Measurements from ENCODE around the gene CELSR1. TPM values are rescaled to one million over a fixed set of nuclear protein-coding genes. Genes with fewer than 3 reads are reported as not detected.

The CELSR1 gene
- total RNA-seq, 1 experiment from 2014 or later: 37.6 TPM

DNA sequence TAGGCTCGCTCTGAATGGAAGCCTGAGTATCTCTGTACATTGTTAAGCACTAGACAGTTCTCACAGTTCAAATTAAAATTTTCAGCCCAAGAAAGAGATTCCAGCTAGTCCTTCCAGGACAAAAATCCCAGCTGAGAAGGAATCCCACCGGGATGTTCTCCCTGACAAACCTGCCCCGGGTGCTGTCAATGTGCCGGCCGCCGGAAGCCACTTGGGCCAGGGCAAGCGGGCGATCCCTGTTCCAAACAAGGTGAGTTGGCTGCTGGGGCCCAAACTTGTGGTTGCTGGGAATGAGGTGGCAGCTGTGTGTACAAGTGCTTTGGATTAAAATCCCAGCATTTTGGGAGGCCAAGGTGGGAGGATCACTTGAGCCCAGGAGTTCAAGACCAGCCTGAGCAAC, 225.4 kb downstream of the CELSR1 start:
- Histone ChIP-seq H4K20me1 (ENCODE audit: insufficient read depth) (no peaks in the 10 kb centered on the region), H3K27me3 (ENCODE audit: insufficient read depth, low read depth) (no peaks in the 10 kb centered on the region), H3K4me2 (no peak overlapping the region), H3K9me3 (ENCODE audit: insufficient read depth, low read depth) (no peaks in the 10 kb centered on the region), H2AFZ (no peak overlapping the region), H3K79me2 (ENCODE audit: low read depth) (peaks cover 13% of the 10 kb centered on the region), H3K4me1 (replicated peaks; ENCODE audit: insufficient read depth) (no peaks in the 10 kb centered on the region), H3K36me3 (ENCODE audit: low read depth) (0 out of 2 replicates have a peak, but pooled peaks cover 4% of the 10 kb centered on the region), H3K4me3 (no peak overlapping the region), H3K27ac (no peak overlapping the region), H3F3A (ENCODE audit: insufficient read depth, low read depth) (peaks cover 5% of the 10 kb centered on the region; the same call in 1 of the 2 replicates), H3K9me2 (ENCODE audit: insufficient read depth) (no peaks in the 10 kb centered on the region)
- ChIA-PET POLR2A (ENCODE audit: unreplicated experiment) (no interaction called here), CTCF (no interaction called here)
- no peak for DNase-seq
- TF ChIP-seq, protein P1, sequence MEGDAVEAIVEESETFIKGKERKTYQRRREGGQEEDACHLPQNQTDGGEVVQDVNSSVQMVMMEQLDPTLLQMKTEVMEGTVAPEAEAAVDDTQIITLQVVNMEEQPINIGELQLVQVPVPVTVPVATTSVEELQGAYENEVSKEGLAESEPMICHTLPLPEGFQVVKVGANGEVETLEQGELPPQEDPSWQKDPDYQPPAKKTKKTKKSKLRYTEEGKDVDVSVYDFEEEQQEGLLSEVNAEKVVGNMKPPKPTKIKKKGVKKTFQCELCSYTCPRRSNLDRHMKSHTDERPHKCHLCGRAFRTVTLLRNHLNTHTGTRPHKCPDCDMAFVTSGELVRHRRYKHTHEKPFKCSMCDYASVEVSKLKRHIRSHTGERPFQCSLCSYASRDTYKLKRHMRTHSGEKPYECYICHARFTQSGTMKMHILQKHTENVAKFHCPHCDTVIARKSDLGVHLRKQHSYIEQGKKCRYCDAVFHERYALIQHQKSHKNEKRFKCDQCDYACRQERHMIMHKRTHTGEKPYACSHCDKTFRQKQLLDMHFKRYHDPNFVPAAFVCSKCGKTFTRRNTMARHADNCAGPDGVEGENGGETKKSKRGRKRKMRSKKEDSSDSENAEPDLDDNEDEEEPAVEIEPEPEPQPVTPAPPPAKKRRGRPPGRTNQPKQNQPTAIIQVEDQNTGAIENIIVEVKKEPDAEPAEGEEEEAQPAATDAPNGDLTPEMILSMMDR (conservative IDR thresholded peaks at IDR 0.05): no peak
- TF ChIP-seq EZH2 (IDR thresholded peaks at IDR 0.05; ENCODE audit: low read depth): no peak
- intact Hi-C loops (cut with micrococcal nuclease; ENCODE audit: unreplicated experiment): loop anchor here (5.0 kb wide), 1 partner anchor 315 kb away; no protein-coding TSS in a partner anchor
- BruUV-seq (replicated peaks): no TSS peak

Other genes starting within 250 kb of the CELSR1 start
- gene GTSE1, start 240.8 kb downstream of the CELSR1 start, total RNA-seq (2021): 51.5 and 64.6 TPM in 2 replicates
- gene TRMU, start 201.9 kb downstream of the CELSR1 start, total RNA-seq (2021): 51.5 and 58.2 TPM in 2 replicates
- gene GRAMD4, start 82.8 kb upstream of the CELSR1 start, total RNA-seq (2021): 36.4 and 38.2 TPM in 2 replicates
- gene CERK, start 200.6 kb upstream of the CELSR1 start, total RNA-seq (2021): 24.9 and 25.9 TPM in 2 replicates
- 40.3 and 41.4 TPM in 2 replicates for gene TBC1D22A, start 225.0 kb upstream of the CELSR1 start, total RNA-seq (2021)